HepG2 (cell line): Measurements from ENCODE around the gene RESP18. TPM values are rescaled to one million over a fixed set of nuclear protein-coding genes. Genes with fewer than 3 reads are reported as not detected.

ENCODE experiments used
- ATAC-seq: fragments of 200-7000 bp; cut with Tn5 transposase; 3 replicates; pipeline ENCODE4 v1.9.1; 2020; ENCODE audit warnings: mild to moderate bottlenecking, moderate library complexity
- BruUV-seq: library from RNA; stranded (reverse); fragments of 400-500 nt; replicated peaks from 2 replicates; lab custom pipeline; 2021; lab: Mats Ljungman, UMichigan
- CTCF ChIA-PET: fragments of 300-600 bp; formaldehyde crosslinking; extraction: SDS; loops from one replicate; lab custom pipeline; 2021; ENCODE audit warnings: low total read pairs, inconsistent platforms, low intra/inter-chr PET ratio; lab: Yijun Ruan, JAX
- POLR2A ChIA-PET: fragments of 350-600 bp; sonication (Branson Sonifier 250); formaldehyde crosslinking; loops from one replicate; lab custom pipeline; 2020; ENCODE audit warnings: antibody characterized with exemption, inconsistent platforms; lab: Yijun Ruan, JAX
- DNase-seq: peaks from one replicate; pipeline ENCODE4 v3.0.0-alpha.2; 2015; ENCODE audit warnings: low spot score
- FAIRE-seq: peaks from 3 replicates; lab custom pipeline; 2011; peaks lifted over from hg19 to GRCh38; lab: Jason Lieb, UNC
- H2AFZ ChIP-seq: one replicate; pipeline ENCODE4 v1.6.1; 2011; ENCODE audit warnings: low read length, inconsistent platforms
- H3K27ac ChIP-seq: fragments of 300-600 bp; 3 replicates; pipeline ENCODE4 v1.8.0; 2011; ENCODE audit warnings: mixed run types, mild to moderate bottlenecking, mixed read lengths, low read length, inconsistent platforms; ENCODE audit not compliant: insufficient read depth; ENCODE audit errors: extremely low read length
- H3K27me3 ChIP-seq, 2 experiments: fragments of 200-600 bp in 1 of 2; 2 replicates in 1 of 2; 3 replicates in 1 of 2; pipeline versions ENCODE4 v1.6.0 to v1.8.0; 2011; ENCODE audit warnings: low read length in 2 of 2, mild to moderate bottlenecking in 2 of 2, moderate library complexity in 2 of 2, inconsistent platforms in 1 of 2; ENCODE audit not compliant: insufficient read depth in 2 of 2, control insufficient read depth in 1 of 2
- H3K36me3 ChIP-seq, 2 experiments: fragments of 200-600 bp in 1 of 2; replicated peaks in 1 of 2; 2 replicates in 1 of 2; 3 replicates in 1 of 2; pipeline versions ENCODE4 v1.5.1 to v1.8.0; 2011; ENCODE audit warnings: low read length in 2 of 2, inconsistent platforms in 1 of 2; ENCODE audit not compliant: insufficient read depth in 2 of 2, control insufficient read depth in 1 of 2
- H3K4me1 ChIP-seq: 2 replicates; pipeline ENCODE4 v1.5.1; 2012; ENCODE audit warnings: low read length, inconsistent platforms; ENCODE audit not compliant: insufficient read depth
- H3K4me2 ChIP-seq: 2 replicates; pipeline ENCODE4 v1.6.0; 2011; ENCODE audit warnings: low read depth, low read length, inconsistent platforms
- H3K4me3 ChIP-seq, 3 experiments: fragments of 200-600 bp in 1 of 3; sonication (generic), shearing (Covaris generic) in 1 of 3; replicated peaks in 1 of 3; 2 replicates each; pipeline ENCODE4 v1.5.1; 2011 to 2016; ENCODE audit warnings: low read length in 3 of 3, inconsistent platforms in 2 of 3, low read depth in 2 of 3, mild to moderate bottlenecking in 2 of 3, control low read depth in 1 of 3, mixed read lengths in 1 of 3; ENCODE audit not compliant: insufficient read depth in 1 of 3
- H3K79me2 ChIP-seq: one replicate; pipeline ENCODE4 v1.6.1; 2011; ENCODE audit warnings: low read length, inconsistent platforms; ENCODE audit not compliant: insufficient read depth
- H3K9ac ChIP-seq: 2 replicates; pipeline ENCODE4 v1.6.0; 2011; ENCODE audit warnings: mild to moderate bottlenecking, low read depth, low read length, inconsistent platforms; ENCODE audit not compliant: insufficient read depth
- H3K9me3 ChIP-seq: 2 replicates; pipeline ENCODE4 v1.5.1; 2012; ENCODE audit warnings: mild to moderate bottlenecking, low read length
- H4K20me1 ChIP-seq: 2 replicates; pipeline ENCODE4 v1.6.0; 2011; ENCODE audit warnings: inconsistent platforms, mild to moderate bottlenecking, low read length, moderate library complexity; ENCODE audit not compliant: insufficient read depth
- HMGA1 ChIP-seq: sonication (generic); formaldehyde crosslinking; conservative IDR thresholded peaks from 2 replicates; pipeline ENCODE4 v1.4.0; 2020; ENCODE audit warnings: missing genetic modification reagents
- HNRNPH1 ChIP-seq: fragments of 200-400 bp; formaldehyde crosslinking; optimal IDR thresholded peaks from 2 replicates; pipeline ENCODE3; 2017; ENCODE audit warnings: mild to moderate bottlenecking, low read depth, low read length
- MAFF ChIP-seq: IDR thresholded peaks from 2 replicates; pipeline ENCODE4 v1.6.1; 2011; ENCODE audit warnings: low read depth, low read length, improper control_type of control experiment
- MAFK ChIP-seq, 2 experiments: IDR thresholded peaks in 1 of 2; conservative IDR thresholded peaks in 1 of 2; 2 replicates each; pipeline ENCODE4 v1.6.1; 2011; ENCODE audit warnings: improper control_type of control experiment in 2 of 2, low read length in 2 of 2
- POLR2AphosphoS5 ChIP-seq: IDR thresholded peaks from 2 replicates; pipeline ENCODE4 v1.6.1; 2012; ENCODE audit warnings: low read depth, low read length
- SRSF4 ChIP-seq: fragments of 200-400 bp; formaldehyde crosslinking; IDR thresholded peaks from one replicate; pipeline ENCODE4 v1.6.1; 2018; ENCODE audit warnings: mild to moderate bottlenecking, low read depth, low read length, moderate library complexity; ENCODE audit not compliant: poor library complexity, severe bottlenecking
- TERF1 ChIP-seq: sonication (generic); formaldehyde crosslinking; IDR thresholded peaks from 2 replicates; pipeline ENCODE4 v1.8.0; 2022; ENCODE audit warnings: mild to moderate bottlenecking, missing genetic modification reagents, moderate library complexity
- ZMYM3 ChIP-seq: sonication (generic); formaldehyde crosslinking; IDR thresholded peaks from 2 replicates; pipeline ENCODE4 v1.5.1; 2020; ENCODE audit warnings: mild to moderate bottlenecking, missing genetic modification reagents
- ZNF276 ChIP-seq: sonication (generic); formaldehyde crosslinking; IDR thresholded peaks from 2 replicates; pipeline ENCODE4 v1.4.0; 2020; ENCODE audit warnings: mild to moderate bottlenecking, low read depth, missing genetic modification reagents
- ZNF407 ChIP-seq: sonication (generic); formaldehyde crosslinking; IDR thresholded peaks from one replicate; pipeline ENCODE4 v1.5.1; 2020; ENCODE audit warnings: mild to moderate bottlenecking, missing genetic modification reagents; ENCODE audit errors: not compliant biosample characterization
- ZNF414 ChIP-seq: sonication (generic); formaldehyde crosslinking; IDR thresholded peaks from 2 replicates; pipeline ENCODE4 v1.5.0; 2020; ENCODE audit warnings: missing genetic modification reagents
- WGBS: methylation state at CpG from one replicate; pipeline ENCODE4 v1.1.6; 2017; ENCODE audit warnings: low lambda C conversion rate; 5-methylcytosine and 5-hydroxymethylcytosine counted together
- in situ Hi-C: cut with HindIII; loops from 2 replicates; pipeline ENCODE4 v1.10.0; 2017; ENCODE audit warnings: low pct_unique_long_range_greater_than_20kb; ENCODE audit not compliant: extremely low pct_ligation_motif_present
- intact Hi-C: fragments of 100-400 bp; cut with micrococcal nuclease; formaldehyde crosslinking; loops from one replicate; pipeline ENCODE4 v1.10.0; 2022; ENCODE audit not compliant: unreplicated experiment
- polyA plus RNA-seq, 8 experiments: library from polyadenylated mRNA; depleted of rRNA in 3 of 8; stranded (reverse) in 7 of 8; unstranded in 1 of 8; fragments of >200 nt; fragmentation: Illumina TruSeq in 4 of 8; extraction: Trizol in 4 of 8; gene quantifications; 2 replicates each; pipeline versions ENCODE4 v1.2.1 to v1.2.3, GENCODE V29; 2011 to 2016; ENCODE audit warnings: low read depth in 4 of 8, missing spikeins in 1 of 8, mixed read lengths in 1 of 8; ENCODE audit not compliant: insufficient read depth in 1 of 8
- total RNA-seq, 5 experiments: library from RNA; depleted of rRNA; stranded (reverse); fragments of >200 nt; fragmentation: Illumina TruSeq; extraction: Trizol; gene quantifications; 2 replicates each; pipeline ENCODE4 v1.2.3, GENCODE V29; 2016; ENCODE audit warnings: low read depth in 1 of 5

RESP18 gene
- total and polyA plus RNA-seq, 2 of the 13 experiments (the other 11 are each of a cell fraction or from before 2014, with no cell fraction given): not detected

- Histone ChIP-seq H3K4me3 (no peak overlapping the region), H3K4me1 (no peaks in the 10 kb centered on the region), H4K20me1 (no peaks in the 10 kb centered on the region; the same call in 1 of the 2 replicates), H2AFZ (no peak overlapping the region), H3K79me2 (no peaks in the 10 kb centered on the region), H3K4me2 (no peak overlapping the region), H3K27ac (no peak overlapping the region), H3K27me3 (peaks cover 1 to 13% of the 10 kb centered on the region in 2 experiments; a peak in 3 of 5 replicates), H3K9ac (no peak overlapping the region), H3K36me3 (no peaks in the 10 kb centered on the region), H3K9me3 (no peaks in the 10 kb centered on the region)
- no peak for FAIRE-seq
- intact Hi-C loops: no loop called here
- CTCF ChIA-PET: no interaction called here
- BruUV-seq: no TSS peak
- in situ Hi-C loops: no loop called here
- no peak for DNase-seq
- POLR2A ChIA-PET: no interaction called here
- 52% methylated on average over 16 of the region's 16 CpGs for WGBS
- no peak for ATAC-seq
- TF ChIP-seq ZNF407 (CRISPR knock-in tag) (no peak), HMGA1 (CRISPR knock-in tag) (no peak), MAFK (conservative IDR thresholded peaks at IDR 0.05 in 1 of 2, IDR thresholded peaks at IDR 0.05 in 1 of 2; ENCODE audit: low read length in 2 of 2) (peak; percentile 5 to 39; a peak in 2 of 4 replicates), SRSF4 (no peak), POLR2AphosphoS5 (no peak), HNRNPH1 (no peak), TERF1 (CRISPR knock-in tag) (no peak), ZNF276 (no peak), ZMYM3 (CRISPR knock-in tag) (no peak), ZNF414 (CRISPR knock-in tag) (no peak), MAFF (0 out of 2 replicates have a peak, but pooled peaks have one; percentile 22)
These were observed 17.6 kb downstream of the RESP18 start for GRCh38 chr2:219314804-219315468.
